H54 (cell line): ENCODE results near the gene NCKIPSD.
A peak's percentile ranks its signal among the peaks of the same experiment; 100 is the strongest.
"Not testable (repeated sequence)": the region's sequence is repeated elsewhere in the genome, so short reads cannot be mapped to it uniquely, and the experiment has no call there.

Experiments used
- DNase-seq: peaks from one replicate; pipeline ENCODE4 v3.0.0; 2011; ENCODE audit warnings: low spot score, mixed read lengths; ENCODE audit not compliant: insufficient read length
- FAIRE-seq: peaks from 3 replicates; lab custom pipeline; 2011; peaks lifted over from hg19 to GRCh38; lab: Jason Lieb, UNC
- POLR2A ChIP-seq: IDR thresholded peaks from 2 replicates; pipeline ENCODE4 v1.6.1; 2011; ENCODE audit warnings: low read depth, mild to moderate bottlenecking, low read length

The NCKIPSD gene

GRCh38 chr3:48685603-48686511 lies at the start of gene NCKIPSD:
Gene NCKIPSD (minus strand): TSS chr3:48685915. CDS start chr3:48685807, 108 bp downstream.
- FAIRE-seq, result no peak
- DNase-seq, result peak; percentile 81
- TF ChIP-seq POLR2A, result peak; percentile 92

DNA sequence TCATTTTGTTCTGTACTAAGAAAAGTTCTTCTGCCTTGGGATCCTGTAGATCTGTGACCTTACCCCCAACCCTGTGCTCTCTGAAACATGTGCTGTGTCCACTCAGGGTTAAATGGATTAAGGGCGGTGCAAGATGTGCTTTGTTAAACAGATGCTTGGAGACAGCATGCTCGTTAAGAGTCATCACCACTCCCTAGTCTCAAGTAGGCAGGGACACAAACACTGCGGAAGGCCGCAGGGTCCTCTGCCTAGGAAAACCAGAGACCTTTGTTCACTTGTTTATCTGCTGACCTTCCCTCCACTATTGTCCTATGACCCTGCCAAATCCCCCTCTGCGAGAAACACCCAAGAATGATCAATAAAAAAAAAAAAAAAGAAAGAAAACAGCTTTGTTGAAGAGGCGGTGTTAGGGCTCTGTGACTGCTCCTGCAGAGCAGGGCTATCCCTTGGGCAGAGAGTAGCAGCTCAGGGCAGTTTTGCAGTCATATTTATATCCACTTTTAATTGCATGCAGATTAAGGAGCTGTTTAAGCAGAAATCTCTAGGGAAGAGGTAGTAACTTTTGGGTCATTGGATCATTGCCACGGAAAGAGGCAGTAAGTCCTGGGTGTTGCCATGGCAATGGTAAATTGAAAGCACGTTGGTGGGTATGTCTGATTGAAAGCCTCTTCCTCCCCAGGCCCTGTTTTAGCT lies 49.5 kb upstream of the NCKIPSD start:
- FAIRE-seq, DNase-seq: not testable (repeated sequence)

DNA sequence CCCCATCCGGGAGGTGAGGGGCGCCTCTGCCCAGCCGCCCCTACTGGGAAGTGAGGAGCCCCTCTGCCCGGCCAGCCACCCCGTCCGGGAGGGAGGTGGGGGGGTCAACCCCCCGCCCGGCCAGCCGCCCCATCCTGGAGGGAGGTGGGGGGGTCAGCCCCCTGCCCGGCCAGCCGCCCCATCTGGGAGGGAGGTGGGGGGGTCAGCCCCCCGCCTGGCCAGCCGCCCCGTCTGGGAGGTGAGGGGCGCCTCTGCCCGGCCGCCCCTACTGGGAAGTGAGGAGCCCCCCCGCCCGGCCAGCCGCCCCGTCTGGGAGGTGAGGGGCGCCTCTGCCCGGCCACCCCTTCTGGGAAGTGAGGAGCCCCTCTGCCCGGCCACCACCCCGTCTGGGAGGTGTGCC lies 48.8 kb upstream of the NCKIPSD start:
- not testable (repeated sequence) for FAIRE-seq, DNase-seq

DNA sequence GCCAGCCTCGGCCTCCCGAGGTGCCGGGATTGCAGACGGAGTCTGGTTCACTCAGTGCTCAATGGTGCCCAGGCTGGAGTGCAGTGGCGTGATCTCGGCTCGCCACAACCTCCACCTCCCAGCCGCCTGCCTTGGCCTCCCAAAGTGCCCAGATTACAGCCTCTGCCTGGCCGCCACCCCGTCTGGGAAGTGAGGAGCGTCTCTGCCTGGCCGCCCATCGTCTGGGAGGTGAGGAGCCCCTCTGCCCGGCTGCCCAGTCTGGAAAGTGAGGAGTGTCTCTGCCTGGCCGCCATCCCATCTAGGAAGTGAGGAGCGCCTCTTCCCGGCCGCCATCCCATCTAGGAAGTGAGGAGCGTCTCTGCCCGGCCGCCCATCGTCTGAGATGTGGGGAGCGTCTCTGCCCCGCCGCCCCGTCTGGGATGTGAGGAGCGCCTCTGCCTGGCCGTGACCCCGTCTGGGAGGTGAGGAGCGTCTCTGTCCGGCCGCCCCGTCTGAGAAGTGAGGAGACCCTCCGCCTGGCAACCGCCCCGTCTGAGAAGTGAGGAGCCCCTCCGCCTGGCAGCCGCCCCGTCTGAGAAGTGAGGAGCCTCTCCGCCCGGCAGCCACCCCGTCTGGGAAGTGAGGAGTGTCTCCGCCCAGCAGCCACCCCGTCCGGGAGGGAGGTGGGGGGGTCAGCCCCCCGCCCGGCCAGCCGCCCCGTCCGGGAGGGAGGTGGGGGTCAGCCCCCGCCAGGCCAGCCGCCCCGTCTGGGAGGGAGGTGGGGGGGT lies 48.2 kb upstream of the NCKIPSD start:
- not testable (repeated sequence) for FAIRE-seq, DNase-seq

GRCh38 chr3:48727511-48727910 lies 41.8 kb upstream of the NCKIPSD start:
- FAIRE-seq (no peak), DNase-seq (no peak)
- no peak for TF ChIP-seq POLR2A

GRCh38 chr3:48725185-48725855 lies 39.6 kb upstream of the NCKIPSD start:
- FAIRE-seq, DNase-seq: not testable (repeated sequence)

DNA sequence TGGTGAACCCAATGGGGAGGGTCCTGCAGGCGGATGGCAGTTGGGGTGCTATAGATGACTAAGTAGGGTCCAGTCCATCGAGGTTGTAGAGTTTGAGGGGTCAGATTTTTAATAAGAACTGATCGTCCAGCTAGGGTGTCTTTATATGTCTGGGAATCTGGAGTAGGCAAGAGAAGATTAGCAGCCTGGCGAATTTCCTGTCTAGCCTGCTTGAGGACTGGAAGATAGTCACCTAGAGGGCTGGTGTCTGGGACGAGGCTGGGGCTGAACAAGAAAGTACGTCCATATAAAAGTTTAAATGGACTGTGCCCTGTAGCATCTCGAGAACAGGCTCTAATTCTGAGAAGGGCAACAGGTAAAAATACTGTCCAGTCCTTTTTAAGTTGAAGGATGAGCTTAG lies 38.0 kb upstream of the NCKIPSD start:
- no peak for TF ChIP-seq POLR2A
- DNase-seq, result no peak
- FAIRE-seq, result no peak

DNA sequence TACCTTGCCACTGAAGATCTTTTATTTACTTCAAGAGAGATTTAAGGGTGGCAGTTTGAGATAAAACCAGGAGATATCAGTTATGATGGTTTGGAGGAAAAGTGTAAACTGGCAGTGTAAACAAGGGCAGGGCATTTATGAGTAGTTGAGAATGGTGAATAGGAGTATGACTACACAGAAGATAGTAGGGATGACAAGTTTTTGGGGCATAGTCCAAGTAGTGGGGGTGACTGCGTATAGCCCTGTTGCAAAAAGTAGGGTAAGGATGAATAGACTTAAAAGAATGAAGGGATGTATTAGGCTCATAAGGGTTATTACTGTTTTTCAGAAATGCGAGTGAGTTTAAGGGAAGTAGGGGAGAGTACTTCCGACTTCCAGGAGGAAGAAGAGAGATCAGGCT lies 37.6 kb upstream of the NCKIPSD start:
- DNase-seq, FAIRE-seq: not testable (repeated sequence)

DNA sequence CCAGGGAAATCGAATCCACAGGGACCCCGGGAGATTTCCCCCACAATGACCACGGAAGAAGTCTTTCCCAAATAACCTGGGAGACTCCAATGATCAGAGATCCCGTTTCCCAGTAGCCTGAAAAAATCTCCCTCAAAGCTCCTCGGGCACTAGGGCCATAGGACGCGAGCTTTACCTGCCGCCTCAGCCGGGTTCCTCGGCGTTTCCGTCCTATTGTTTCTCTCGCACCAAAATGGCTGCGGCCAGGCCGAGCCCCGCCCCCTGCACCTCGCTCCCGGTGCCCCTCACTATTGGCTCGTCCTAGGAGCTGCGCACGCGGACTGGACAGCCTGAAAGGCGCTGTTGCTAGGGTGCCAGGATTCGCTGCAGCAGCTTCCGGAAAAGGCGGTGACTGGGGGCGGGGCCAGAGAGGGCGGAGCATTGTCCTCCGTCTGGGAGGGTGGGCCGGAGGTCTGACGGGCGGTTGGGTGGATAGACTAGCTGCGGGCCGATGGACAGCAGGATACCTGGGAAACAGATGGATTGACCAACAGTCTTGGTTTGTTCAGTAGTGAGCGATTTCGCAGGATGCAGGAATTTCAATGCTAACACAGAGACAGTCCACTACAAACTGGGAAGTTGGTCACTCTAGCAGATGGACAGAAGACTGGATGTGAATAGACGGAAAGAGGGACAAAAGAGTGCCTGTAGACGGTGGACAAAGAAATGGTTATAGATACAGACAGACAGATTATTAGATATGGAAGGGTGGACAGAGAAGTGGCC lies 31.4 kb upstream of the NCKIPSD start, which contains the start of gene IP6K2:
IP6K2 (minus strand) TSS at position 240 of the 765 bp plus-strand sequence. CDS start 21,930 bp downstream, outside the sequence.
- DNase-seq (peak; percentile 97), FAIRE-seq (peak; percentile 96)
- TF ChIP-seq POLR2A, result peak; percentile 55

- no peak for FAIRE-seq
- no peak for DNase-seq
- TF ChIP-seq POLR2A, result no peak
Observed at GRCh38 chr3:48716508-48716981, 30.8 kb upstream of the NCKIPSD start.

DNA sequence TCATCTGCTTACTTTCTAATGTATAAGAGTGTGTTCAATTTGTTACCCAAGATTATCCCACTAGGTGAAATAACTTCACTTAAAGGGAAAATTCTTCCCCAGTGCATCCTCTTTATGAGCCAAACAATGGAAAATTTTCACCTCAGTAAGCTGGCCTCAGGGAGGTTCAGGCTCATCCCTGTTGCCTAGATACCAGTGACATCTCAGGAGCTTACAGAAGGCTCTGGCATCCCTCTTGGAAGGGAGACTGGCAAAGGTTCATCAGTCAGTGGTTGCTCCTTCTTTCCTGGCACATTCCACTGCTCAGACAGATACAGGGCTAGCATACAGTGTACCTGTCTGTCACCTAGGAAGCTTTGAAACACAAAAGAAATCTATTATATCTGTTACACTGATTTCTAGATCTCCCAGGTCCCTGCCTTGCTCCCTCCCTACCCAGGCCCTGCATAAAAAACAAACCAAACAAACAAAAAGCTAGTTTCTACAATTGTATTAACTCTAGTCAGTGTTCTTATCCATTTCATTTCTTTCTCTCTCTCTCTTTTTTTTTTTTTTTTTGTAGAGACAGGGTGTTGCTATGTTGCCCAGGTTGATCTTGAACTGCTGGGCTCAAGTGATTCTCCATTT lies 29.6 kb upstream of the NCKIPSD start:
- no peak for TF ChIP-seq POLR2A
- FAIRE-seq, result no peak
- no peak for DNase-seq

DNA sequence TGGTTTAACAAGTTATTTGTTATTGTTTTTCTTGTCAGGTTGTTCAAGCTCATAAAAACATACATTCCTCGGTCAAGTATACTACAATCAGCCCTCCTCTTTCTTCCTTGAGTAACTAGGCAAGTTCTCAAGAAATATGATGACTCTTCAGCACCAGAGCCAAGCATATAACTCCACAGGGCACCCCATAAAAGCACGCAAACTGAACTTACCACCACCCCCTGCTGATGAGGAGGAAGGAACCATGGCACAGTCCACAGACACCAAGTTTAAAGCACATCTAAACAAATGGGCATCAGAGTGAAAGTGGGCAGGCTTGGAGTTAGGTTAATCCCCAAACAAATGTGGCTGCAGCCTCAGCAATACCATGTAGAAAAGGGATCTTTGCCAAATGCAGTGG lies 26.0 kb upstream of the NCKIPSD start:
- no peak for TF ChIP-seq POLR2A
- DNase-seq (no peak), FAIRE-seq (no peak)
